ENCODE data around the gene PNPO.

The PNPO gene

GRCh38 chr17:47902039-47902744 is 39.2 kb upstream of the PNPO start:
- H3K36me3 ChIP-seq (replicated peaks; ENCODE audit: insufficient read depth, low read length) = no peaks in the 10 kb centered on the region
- no peak overlapping the region for H2AFZ ChIP-seq (ENCODE audit: low read length)
- TF ChIP-seq EZH2 (optimal IDR thresholded peaks at IDR 0.05; ENCODE audit: low read depth, low read length) (no peak), CTCF (IDR thresholded peaks at IDR 0.05; ENCODE audit: low read length) (no peak)
- H3K4me1 ChIP-seq (ENCODE audit: low read length) = peaks cover 5% of the 10 kb centered on the region; the same call in 1 of the 2 replicates
- no peaks in the 10 kb centered on the region for H3K9me3 ChIP-seq (replicated peaks; ENCODE audit: insufficient read depth, low read length)
- no peak for DNase-seq
- peaks cover 64% of the 10 kb centered on the region for H3K79me2 ChIP-seq (ENCODE audit: low read length)
- H3F3A ChIP-seq (ENCODE audit: insufficient read depth, low read length) = no peaks in the 10 kb centered on the region
- H3K27me3 ChIP-seq (replicated peaks; ENCODE audit: insufficient read depth, low read length) = no peaks in the 10 kb centered on the region
- no peak overlapping the region for H3K4me2 ChIP-seq (ENCODE audit: low read depth, low read length)
- H3K9ac ChIP-seq (ENCODE audit: low read length) = no peak overlapping the region
- no peak overlapping the region for H3K4me3 ChIP-seq (ENCODE audit: low read length)
- H4K20me1 ChIP-seq (ENCODE audit: insufficient read depth, low read length) = no peaks in the 10 kb centered on the region
- H3K27ac ChIP-seq (ENCODE audit: low read length) = no peak overlapping the region
- no peaks in the 10 kb centered on the region for H3K9me2 ChIP-seq (replicated peaks; ENCODE audit: insufficient read depth, low read length)

GRCh38 chr17:47905221-47905733 is 36.1 kb upstream of the PNPO start:
- H3K9me3 ChIP-seq (replicated peaks; ENCODE audit: insufficient read depth, low read length) = no peaks in the 10 kb centered on the region
- H3K9me2 ChIP-seq (replicated peaks; ENCODE audit: insufficient read depth, low read length) = no peaks in the 10 kb centered on the region
- no peak overlapping the region for H3K9ac ChIP-seq (ENCODE audit: low read length)
- no peak for DNase-seq
- no peaks in the 10 kb centered on the region for H3K27me3 ChIP-seq (replicated peaks; ENCODE audit: insufficient read depth, low read length)
- TF ChIP-seq CTCF (IDR thresholded peaks at IDR 0.05; ENCODE audit: low read length) = no peak
- no peak for TF ChIP-seq EZH2phosphoT487 (IDR thresholded peaks at IDR 0.05; ENCODE audit: low read length)
- TF ChIP-seq EZH2 (optimal IDR thresholded peaks at IDR 0.05; ENCODE audit: low read depth, low read length) = no peak
- no peaks in the 10 kb centered on the region for H4K20me1 ChIP-seq (ENCODE audit: insufficient read depth, low read length)
- H3K27ac ChIP-seq (ENCODE audit: low read length) = no peak overlapping the region
- H3K4me2 ChIP-seq (ENCODE audit: low read depth, low read length) = no peak overlapping the region
- H3K4me3 ChIP-seq (ENCODE audit: low read length) = no peak overlapping the region
- H3K36me3 ChIP-seq (replicated peaks; ENCODE audit: insufficient read depth, low read length) = no peaks in the 10 kb centered on the region
- no peak overlapping the region for H2AFZ ChIP-seq (ENCODE audit: low read length)
- H3K4me1 ChIP-seq (ENCODE audit: low read length) = no peaks in the 10 kb centered on the region
- peaks cover 45% of the 10 kb centered on the region for H3K79me2 ChIP-seq (ENCODE audit: low read length)
- H3F3A ChIP-seq (ENCODE audit: insufficient read depth, low read length) = no peaks in the 10 kb centered on the region

GRCh38 chr17:47906443-47906842 is 34.9 kb upstream of the PNPO start:
- DNase-seq = no peak
- Histone ChIP-seq H3K27me3 (replicated peaks; ENCODE audit: insufficient read depth, low read length) (no peaks in the 10 kb centered on the region), H2AFZ (ENCODE audit: low read length) (no peak overlapping the region), H3K9ac (ENCODE audit: low read length) (no peak overlapping the region), H3K27ac (ENCODE audit: low read length) (no peak overlapping the region), H3K4me1 (ENCODE audit: low read length) (no peaks in the 10 kb centered on the region), H4K20me1 (ENCODE audit: insufficient read depth, low read length) (no peaks in the 10 kb centered on the region), H3K9me3 (replicated peaks; ENCODE audit: insufficient read depth, low read length) (no peaks in the 10 kb centered on the region), H3K36me3 (replicated peaks; ENCODE audit: insufficient read depth, low read length) (no peaks in the 10 kb centered on the region), H3K9me2 (replicated peaks; ENCODE audit: insufficient read depth, low read length) (no peaks in the 10 kb centered on the region), H3K4me2 (ENCODE audit: low read depth, low read length) (no peak overlapping the region), H3K79me2 (ENCODE audit: low read length) (peaks cover 44% of the 10 kb centered on the region), H3K4me3 (ENCODE audit: low read length) (no peak overlapping the region), H3F3A (ENCODE audit: insufficient read depth, low read length) (no peaks in the 10 kb centered on the region)
- TF ChIP-seq EZH2 (optimal IDR thresholded peaks at IDR 0.05; ENCODE audit: low read depth, low read length) (no peak), CTCF (IDR thresholded peaks at IDR 0.05; ENCODE audit: low read length) (no peak)
